ENCODE measurements around the gene BACE1-AS.
"Not testable (repeated sequence)": the region's sequence is repeated elsewhere in the genome, so short reads cannot be mapped to it uniquely, and the experiment has no call there.

BACE1-AS gene

GRCh38 chr11:117295438-117296137 is 4.4 kb downstream of the BACE1-AS start:
- DNase-seq = no peak

GRCh38 chr11:117296881-117297280 is 5.7 kb downstream of the BACE1-AS start:
- no peak for DNase-seq

- no peak for DNase-seq
These were observed 7.0 kb downstream of the BACE1-AS start for GRCh38 chr11:117298195-117298594.

GRCh38 chr11:117299351-117300282 is 8.5 kb downstream of the BACE1-AS start:
- DNase-seq = no peak

- no peak for DNase-seq
These were observed 9.1 kb downstream of the BACE1-AS start for GRCh38 chr11:117300283-117300663.

- no peak for DNase-seq
These were observed 9.6 kb downstream of the BACE1-AS start for GRCh38 chr11:117300773-117301172.

GRCh38 chr11:117302228-117302627 is 11.1 kb downstream of the BACE1-AS start:
- DNase-seq = no peak

GRCh38 chr11:117303101-117303500 is 12.0 kb downstream of the BACE1-AS start:
- DNase-seq = no peak

GRCh38 chr11:117303646-117304315 is 12.6 kb downstream of the BACE1-AS start:
- DNase-seq = no peak

GRCh38 chr11:117305145-117305544 is 14.0 kb downstream of the BACE1-AS start:
- no peak for DNase-seq

- DNase-seq = no peak
These were observed 18.2 kb downstream of the BACE1-AS start for GRCh38 chr11:117309310-117309709.

- DNase-seq = no peak
These were observed 21.9 kb downstream of the BACE1-AS start for GRCh38 chr11:117313091-117313490.

GRCh38 chr11:117313828-117314768 is 23.0 kb downstream of the BACE1-AS start:
- no peak for DNase-seq

GRCh38 chr11:117314840-117315239 is 23.7 kb downstream of the BACE1-AS start:
- DNase-seq = no peak

GRCh38 chr11:117315285-117316196 is 24.4 kb downstream of the BACE1-AS start:
- DNase-seq = no peak

GRCh38 chr11:117316197-117316961 is 25.2 kb downstream of the BACE1-AS start, which contains the start of gene BACE1:
Gene BACE1, minus strand, starts transcription at chr11:117316256. Its CDS starts 461 bp downstream, at chr11:117315795.
- DNase-seq = peak; percentile 79

GRCh38 chr11:117318738-117319137 is 27.6 kb downstream of the BACE1-AS start:
- DNase-seq = no peak

- no peak for DNase-seq
These were observed 28.2 kb downstream of the BACE1-AS start for GRCh38 chr11:117319214-117319840.

- not testable (repeated sequence) for DNase-seq
These were observed 36.1 kb downstream of the BACE1-AS start for GRCh38 chr11:117327255-117327566.

All from amniotic stem cell (primary cell).